Mammary epithelial cell (primary cell): ENCODE results near the gene AGO3.

Source experiments
- CTCF ChIP-seq, 2 donors: IDR thresholded peaks in 1 of 2; conservative IDR thresholded peaks in 1 of 2; 2 replicates each; pipeline ENCODE4 v1.5.1; 2011 to 2012; ENCODE audit warnings: inconsistent platforms in 2 of 2, low read length in 2 of 2, mild to moderate bottlenecking in 2 of 2, control low read depth in 1 of 2, low read depth in 1 of 2; ENCODE audit not compliant: insufficient read depth in 1 of 2; ENCODE audit errors: extremely low read depth in 1 of 2
- EZH2 ChIP-seq: IDR thresholded peaks from 2 replicates; pipeline ENCODE4 v1.6.1; 2012; ENCODE audit warnings: low read length, inconsistent platforms, borderline replicate concordance

GRCh38 chr1:36051821-36052220, 120.9 kb downstream of the AGO3 start:
- TF ChIP-seq CTCF (conservative IDR thresholded peaks at IDR 0.05 in 1 of 2, IDR thresholded peaks at IDR 0.05 in 1 of 2; ENCODE audit: extremely low read depth in 1 of 2, insufficient read depth in 1 of 2, low read depth in 1 of 2, low read length in 2 of 2) (no peak), EZH2 (no peak)
